Measurements from ENCODE around the gene METTL25B. TPM values are rescaled to one million over a fixed set of nuclear protein-coding genes. Genes with fewer than 3 reads are reported as not detected.
A peak's percentile ranks its signal among the peaks of the same experiment; 100 is the strongest.
"Not testable (repeated sequence)": the region's sequence is repeated elsewhere in the genome, so short reads cannot be mapped to it uniquely, and the experiment has no call there.

Gene METTL25B
- total RNA-seq, 1 experiment from 2014 or later, result 11.6 TPM

GRCh38 chr1:156747742-156748669 lies 19.7 kb downstream of the METTL25B start:
- peak; percentile 7 for DNase-seq (ENCODE audit: low spot score)

- peak; percentile 15 for DNase-seq (ENCODE audit: low spot score)
These were observed 20.6 kb downstream of the METTL25B start for GRCh38 chr1:156748670-156749418.

GRCh38 chr1:156749419-156750118 lies 21.3 kb downstream of the METTL25B start:
- peak; percentile 2 for DNase-seq (ENCODE audit: low spot score)

GRCh38 chr1:156750191-156750672 lies 22.0 kb downstream of the METTL25B start:
- DNase-seq (ENCODE audit: low spot score), result peak; percentile 4

- peak; percentile 3 for DNase-seq (ENCODE audit: low spot score)
These were observed 22.6 kb downstream of the METTL25B start for GRCh38 chr1:156750711-156751450.

GRCh38 chr1:156751451-156751756 lies 23.1 kb downstream of the METTL25B start, which contains the start of gene HDGF:
TSS of gene HDGF (minus strand) at chr1:156751675. CDS start at chr1:156751429, 246 bp downstream.
- no peak for DNase-seq (ENCODE audit: low spot score)

GRCh38 chr1:156751757-156752481 lies 23.6 kb downstream of the METTL25B start:
- DNase-seq (ENCODE audit: low spot score), result peak; percentile 95

GRCh38 chr1:156752843-156753482 lies 24.7 kb downstream of the METTL25B start:
- DNase-seq (ENCODE audit: low spot score), result no peak

GRCh38 chr1:156754219-156754618 lies 25.9 kb downstream of the METTL25B start:
- DNase-seq (ENCODE audit: low spot score), result no peak

- no peak for DNase-seq (ENCODE audit: low spot score)
These were observed 27.3 kb downstream of the METTL25B start for GRCh38 chr1:156755527-156755950.

GRCh38 chr1:156756355-156756754 lies 28.1 kb downstream of the METTL25B start:
- no peak for DNase-seq (ENCODE audit: low spot score)

GRCh38 chr1:156757572-156758253 lies 29.4 kb downstream of the METTL25B start:
- DNase-seq (ENCODE audit: low spot score), result not testable (repeated sequence)

GRCh38 chr1:156760092-156760795 lies 32.0 kb downstream of the METTL25B start:
- no peak for DNase-seq (ENCODE audit: low spot score)

GRCh38 chr1:156760796-156761104 lies 32.5 kb downstream of the METTL25B start:
- no peak for DNase-seq (ENCODE audit: low spot score)

GRCh38 chr1:156765136-156765535 lies 36.9 kb downstream of the METTL25B start:
- not testable (repeated sequence) for DNase-seq (ENCODE audit: low spot score)

GRCh38 chr1:156765666-156766065 lies 37.4 kb downstream of the METTL25B start:
- DNase-seq (ENCODE audit: low spot score), result no peak

GRCh38 chr1:156766298-156767100 lies 38.2 kb downstream of the METTL25B start:
- no peak for DNase-seq (ENCODE audit: low spot score)

Measured in H4 (cell line).